Measurements from ENCODE around the gene GPX2.

Gene GPX2

GRCh38 chr14:64939817-64940190, 2.7 kb downstream of the GPX2 start:
- DNase-seq (ENCODE audit: low spot score), result no peak

DNA sequence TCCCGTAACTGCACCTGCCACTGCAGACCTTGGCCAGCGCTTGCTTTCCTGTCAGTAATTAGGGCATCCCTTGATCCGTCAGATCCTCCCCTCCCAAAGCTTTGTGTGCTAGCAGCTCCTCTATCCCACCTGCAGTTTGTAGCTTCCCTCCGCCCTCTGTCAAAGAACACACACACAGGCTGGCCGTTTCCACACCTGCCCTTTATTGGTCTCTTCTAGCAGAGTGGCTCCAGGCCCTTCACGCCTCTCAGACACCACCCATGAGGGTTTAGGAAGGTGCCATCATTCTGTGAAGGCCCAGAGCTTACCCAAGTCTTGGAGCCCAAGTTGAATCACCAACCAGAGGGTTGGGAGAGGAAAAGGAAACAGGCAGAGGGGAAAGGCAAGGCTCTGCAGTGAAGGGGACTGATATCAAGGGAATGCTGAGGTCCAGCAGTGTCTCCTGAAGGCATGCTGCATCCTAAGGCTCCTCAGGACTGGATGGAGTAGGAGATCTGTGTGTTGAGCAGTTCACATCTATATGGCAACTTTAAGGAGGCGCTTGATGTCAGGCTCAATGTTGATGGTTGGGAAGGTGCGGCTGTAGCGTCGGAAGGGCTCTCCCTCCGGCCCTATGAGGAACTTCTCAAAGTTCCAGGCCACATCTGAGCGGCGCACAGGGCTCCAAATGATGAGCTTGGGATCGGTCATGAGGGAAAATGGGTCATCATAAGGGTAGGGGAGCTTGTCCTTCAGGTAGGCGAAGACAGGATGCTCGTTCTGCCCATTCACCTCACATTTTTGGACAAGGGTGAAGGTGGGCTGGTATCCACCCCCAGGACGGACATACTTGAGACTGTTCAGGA, 3.4 kb downstream of the GPX2 start:
- DNase-seq (ENCODE audit: low spot score), result no peak

DNA sequence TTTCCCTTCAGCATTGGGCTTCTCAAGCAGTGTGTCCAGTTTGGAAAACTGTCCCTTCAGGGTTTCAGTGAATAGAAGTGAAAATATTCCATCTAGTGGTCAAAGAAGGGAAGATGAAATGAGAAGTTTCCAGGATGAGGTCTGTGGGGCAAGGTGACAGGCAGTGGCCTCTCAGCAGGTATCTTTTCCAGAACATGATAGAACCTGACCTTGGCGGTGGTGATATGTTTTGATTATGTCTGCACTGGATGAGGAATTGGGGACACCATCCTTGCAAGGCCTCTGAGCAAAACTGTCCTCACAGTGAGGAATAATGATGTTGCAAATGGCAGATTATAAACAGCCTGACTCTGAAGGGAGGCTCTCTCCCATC, 4.7 kb downstream of the GPX2 start:
- no peak for DNase-seq (ENCODE audit: low spot score)

DNA sequence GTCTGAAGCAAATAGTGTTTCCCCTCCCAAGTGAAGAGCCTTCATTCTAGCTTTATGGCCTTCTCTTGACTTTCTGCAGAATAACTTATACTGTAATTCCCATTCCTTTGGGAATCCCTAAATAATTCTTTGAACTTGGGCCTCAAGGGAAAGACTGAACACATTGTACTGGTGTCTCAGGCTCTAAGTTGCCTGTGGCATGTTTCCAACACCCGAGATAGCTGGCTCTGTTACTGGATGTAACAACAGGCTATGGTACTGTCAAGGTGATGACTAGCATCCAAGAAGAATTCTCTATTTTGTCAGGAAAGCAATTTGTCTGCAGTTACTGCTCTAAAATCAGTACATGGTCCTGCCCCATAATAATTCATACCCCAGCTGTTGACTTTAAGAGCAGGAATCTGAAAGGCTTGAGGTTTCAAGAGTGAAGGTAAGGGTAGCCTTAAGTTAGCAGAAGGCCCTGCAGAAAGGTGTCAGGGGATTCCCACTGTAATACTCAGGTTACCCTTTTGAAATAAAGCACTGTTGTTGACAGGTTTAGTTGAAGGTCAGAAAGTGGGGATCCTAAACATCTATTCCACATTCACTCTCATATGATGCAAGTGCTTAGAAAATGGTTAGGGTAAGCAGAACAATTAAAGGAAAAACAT, 5.2 kb downstream of the GPX2 start:
- DNase-seq (ENCODE audit: low spot score), result no peak

GRCh38 chr14:64935508-64935907, 7.0 kb downstream of the GPX2 start:
- no peak for DNase-seq (ENCODE audit: low spot score)

DNA sequence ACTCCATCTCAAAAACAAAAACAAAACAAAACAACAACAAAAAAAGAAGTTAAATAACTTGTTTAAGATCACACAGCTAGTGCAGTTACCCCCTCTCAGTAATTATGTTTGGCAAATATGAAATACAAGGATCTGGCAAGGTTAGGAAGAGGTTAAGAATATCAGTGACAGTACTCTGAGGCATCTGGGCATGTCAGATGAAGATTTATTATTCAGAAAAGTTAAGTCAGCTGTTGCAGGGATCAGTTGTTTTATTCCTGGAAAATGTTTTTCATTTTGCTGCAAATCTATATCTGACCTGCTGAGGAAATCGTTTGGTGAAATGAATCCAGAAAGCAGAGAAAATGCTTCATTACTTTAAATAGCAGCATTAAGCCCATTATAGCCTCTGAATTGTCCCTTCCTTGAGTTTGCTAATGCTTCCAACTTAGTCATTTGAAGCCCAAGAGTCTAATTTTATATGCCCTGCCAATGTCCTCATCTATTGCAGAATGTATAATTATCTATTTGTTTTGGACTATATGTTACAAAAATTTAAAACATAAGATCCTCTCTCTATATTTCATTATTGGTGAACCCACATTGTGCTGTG, 8.1 kb downstream of the GPX2 start:
- no peak for DNase-seq (ENCODE audit: low spot score)

DNA sequence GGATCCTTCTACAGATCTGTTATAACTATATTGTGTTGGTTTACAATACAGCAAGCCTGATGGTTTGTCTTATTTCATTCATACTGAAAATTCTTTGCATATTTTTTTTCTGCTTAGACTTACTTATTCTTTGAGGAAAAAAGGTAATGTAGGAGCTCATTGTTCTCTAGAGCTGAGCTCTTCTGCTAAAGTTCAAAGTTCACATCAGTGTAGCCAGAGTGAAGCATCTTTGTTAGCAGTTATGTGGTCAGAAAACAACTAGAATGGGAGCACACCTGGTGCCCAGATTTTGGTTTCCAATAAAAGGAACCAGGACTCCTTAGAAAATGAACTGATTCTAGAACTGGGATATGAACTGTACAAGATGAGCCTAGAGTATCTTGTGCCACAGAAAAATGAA, 10.3 kb downstream of the GPX2 start:
- no peak for DNase-seq (ENCODE audit: low spot score)

DNA sequence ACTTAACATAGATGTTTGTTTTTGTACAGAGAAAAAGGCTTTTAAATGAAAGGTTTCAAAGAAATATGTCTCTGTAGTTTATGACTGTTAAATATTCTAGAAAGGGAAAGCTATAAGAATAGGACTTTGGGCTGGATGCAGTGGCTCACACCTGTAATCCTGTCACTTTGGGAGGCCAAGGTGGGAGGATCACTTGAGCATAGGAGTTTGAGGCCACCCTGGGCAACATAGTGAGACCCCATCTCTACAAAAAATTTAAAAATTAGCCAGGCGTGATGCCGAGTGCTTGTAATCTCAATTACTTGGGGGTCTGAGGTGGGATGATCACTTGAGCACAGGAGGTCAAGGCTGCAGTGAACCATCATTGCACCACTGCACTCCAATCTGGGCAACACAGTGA, 11.4 kb downstream of the GPX2 start:
- no peak for DNase-seq (ENCODE audit: low spot score)

- DNase-seq (ENCODE audit: low spot score), result no peak
These were observed 12.3 kb downstream of the GPX2 start for GRCh38 chr14:64930085-64930843.

GRCh38 chr14:64929014-64929359, 13.6 kb downstream of the GPX2 start:
- DNase-seq (ENCODE audit: low spot score), result no peak

DNA sequence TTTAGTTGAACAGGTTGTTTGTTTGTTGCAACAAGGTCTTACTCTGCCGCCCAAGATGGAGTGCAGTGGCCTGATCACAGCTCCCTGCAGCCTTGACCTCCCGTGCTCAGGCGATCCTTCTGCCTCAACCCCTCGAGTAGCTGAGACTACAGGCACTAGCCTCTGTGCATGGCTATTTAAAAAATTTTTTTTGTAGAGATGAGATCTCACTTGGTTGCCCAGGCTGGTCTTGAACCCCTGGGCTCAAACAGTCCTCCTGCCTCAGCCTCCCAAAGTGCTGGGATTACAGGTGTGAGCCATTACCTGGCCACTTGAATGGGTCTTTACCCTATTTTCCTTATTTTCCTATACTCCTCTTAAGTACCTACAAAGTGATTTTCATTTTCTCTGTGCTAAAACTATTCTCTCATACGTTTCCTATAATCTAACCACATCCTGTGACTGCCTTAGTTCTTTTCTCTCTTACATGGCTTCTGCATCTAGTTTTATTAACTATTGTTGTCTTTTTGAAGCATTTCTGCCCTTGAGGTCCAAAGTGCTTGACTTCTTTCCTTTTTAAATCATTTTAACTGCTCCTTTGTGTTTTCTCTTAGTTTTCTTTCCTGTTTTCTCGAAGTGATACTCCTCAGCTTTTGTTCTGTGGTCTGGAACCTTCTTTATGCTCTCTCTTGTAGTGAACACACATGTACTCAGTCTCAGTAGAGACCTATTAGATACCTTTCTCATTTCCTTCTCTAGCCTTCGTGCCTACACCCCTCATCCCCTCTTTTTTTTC, 14.1 kb downstream of the GPX2 start:
- no peak for DNase-seq (ENCODE audit: low spot score)

DNA sequence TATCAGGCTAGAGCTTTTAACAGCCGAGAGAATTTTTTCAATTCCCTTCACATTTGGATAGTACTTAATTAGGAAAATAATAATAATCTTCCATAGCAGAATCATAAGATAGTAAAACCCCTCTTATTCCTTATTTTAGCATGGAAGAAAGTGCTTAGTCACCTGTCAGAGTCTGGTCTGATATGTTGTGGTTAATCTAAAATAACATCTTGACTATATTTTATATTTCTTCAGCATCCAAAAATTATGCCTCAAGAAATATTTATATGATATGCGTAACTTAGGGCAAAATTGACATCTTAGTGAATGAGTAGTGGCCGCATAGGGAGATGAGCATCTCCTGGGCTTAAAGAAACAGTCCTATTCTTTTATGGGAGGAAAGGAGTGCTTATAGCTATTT, 15.5 kb downstream of the GPX2 start:
- DNase-seq (ENCODE audit: low spot score), result no peak

DNA sequence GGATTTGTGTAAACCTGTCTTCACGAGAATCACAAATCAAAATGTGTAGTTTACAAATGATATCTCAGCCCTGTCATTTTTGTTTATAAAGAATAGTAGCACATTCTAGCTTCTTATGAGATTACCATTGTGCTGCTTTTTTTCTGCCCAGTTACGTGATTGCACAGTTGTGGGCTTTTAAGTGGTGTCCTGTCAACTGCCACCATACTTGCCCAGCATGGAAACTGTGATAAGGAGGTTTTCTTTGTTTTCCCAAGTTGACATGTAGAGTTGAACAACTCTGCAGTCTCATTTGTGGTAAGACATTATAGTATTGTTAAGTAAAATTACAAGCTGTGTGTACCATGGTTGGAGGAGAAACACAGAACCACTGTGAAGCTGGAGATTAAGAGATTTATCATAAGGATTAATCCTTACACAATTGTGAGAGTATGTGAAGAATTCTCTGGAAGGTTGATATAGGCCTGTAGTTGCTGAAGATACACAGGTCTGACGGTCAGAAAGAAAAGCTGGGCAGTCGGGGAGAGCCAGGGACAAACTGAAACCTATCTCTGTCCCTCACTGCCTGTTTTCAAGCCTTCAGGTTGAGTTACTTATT, 16.0 kb downstream of the GPX2 start:
- no peak for DNase-seq (ENCODE audit: low spot score)

GRCh38 chr14:64923015-64923414, 19.5 kb downstream of the GPX2 start:
- DNase-seq (ENCODE audit: low spot score), result no peak

- DNase-seq (ENCODE audit: low spot score), result no peak
These were observed 22.1 kb downstream of the GPX2 start for GRCh38 chr14:64920465-64920864.

DNA sequence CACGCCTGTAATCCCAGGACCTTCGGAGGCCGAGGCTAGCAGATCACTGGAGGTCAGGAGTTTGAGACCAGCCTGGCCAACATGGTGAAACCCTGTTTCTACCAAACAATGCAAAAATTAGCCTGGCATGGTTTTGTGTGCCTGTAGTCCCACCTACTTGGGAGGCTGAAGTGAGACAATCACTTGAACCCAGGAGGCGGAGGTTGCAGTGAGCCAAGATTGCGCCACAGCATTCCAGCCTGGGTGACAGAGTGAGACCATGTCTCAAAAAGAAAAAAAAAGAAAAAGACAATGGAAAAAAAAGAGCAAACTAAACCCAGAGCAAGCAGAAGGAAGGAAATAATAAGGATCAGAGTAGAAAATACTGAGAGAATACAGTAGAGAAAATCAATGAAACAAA, 22.9 kb downstream of the GPX2 start:
- no peak for DNase-seq (ENCODE audit: low spot score)

- DNase-seq (ENCODE audit: low spot score), result no peak
These were observed 23.3 kb downstream of the GPX2 start for GRCh38 chr14:64919215-64919614.

GRCh38 chr14:64918216-64918615, 24.3 kb downstream of the GPX2 start:
- DNase-seq (ENCODE audit: low spot score), result no peak

- no peak for DNase-seq (ENCODE audit: low spot score)
These were observed 26.7 kb downstream of the GPX2 start for GRCh38 chr14:64915797-64916196.

DNA sequence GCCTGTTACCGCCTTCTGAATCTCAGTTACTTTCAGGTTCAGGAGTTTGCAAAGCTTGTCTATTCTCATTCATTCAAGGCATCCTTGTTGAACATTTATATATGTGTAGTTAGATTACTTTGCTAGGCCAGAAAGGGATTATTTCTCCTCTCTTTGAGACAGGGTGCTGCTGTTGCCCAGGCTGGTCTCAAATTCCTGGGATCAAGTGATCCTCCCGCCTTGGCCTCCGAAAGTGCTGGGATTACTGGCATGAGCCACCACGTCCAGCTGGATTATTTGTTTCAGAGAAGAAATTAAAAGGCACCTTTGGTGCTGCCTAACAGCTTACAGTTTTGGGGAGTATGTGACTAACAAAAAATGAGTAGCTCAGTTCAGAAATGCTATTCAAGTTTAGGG, 27.5 kb downstream of the GPX2 start:
- DNase-seq (ENCODE audit: low spot score), result no peak

- peak; percentile 95 for DNase-seq (ENCODE audit: low spot score)
These were observed 28.1 kb downstream of the GPX2 start, which contains the start of gene CHURC1 for GRCh38 chr14:64914237-64915028. CHURC1 (plus strand) TSS chr14:64914455; CDS start chr14:64914496, 41 bp downstream.

All from AG08396 (cell line).